Hair follicle dermal papilla cell (primary cell): ENCODE data around the gene KCNQ4. TPM values are rescaled to one million over a fixed set of nuclear protein-coding genes. Genes with fewer than 3 reads are reported as not detected.

ENCODE experiments used
- small RNA-seq: library from RNA; depleted of rRNA; stranded (forward); fragments of <200 nt; gene quantifications from one replicate; pipeline ENCODE3, GENCODE V24; 2012
- total RNA-seq: library from RNA; depleted of rRNA; stranded (reverse); fragments of >200 nt; gene quantifications from 2 replicates; pipeline ENCODE4 v1.2.3, GENCODE V29; 2012

KCNQ4 gene
- total RNA-seq, result 0.12 and 0.16 TPM in 2 replicates

GRCh38 chr1:40783001-40783905, at the start of gene KCNQ4:
Gene KCNQ4, plus strand, starts transcription at chr1:40783787. Its CDS starts 307 bp downstream, at chr1:40784094.

GRCh38 chr1:40862008-40862863, 78.6 kb downstream of the KCNQ4 start, which contains the start of gene CITED4:
Gene CITED4, minus strand, starts transcription at chr1:40862363. Its CDS starts 236 bp downstream, at chr1:40862127.

Small RNA genes within 50 kb of the gene (small RNA-seq; reads per million reads assigned to genes)
- 6.7 reads per million, percentile 84 among the genes with 10 or more reads in this experiment for gene MIR30C1
- gene MIR30E, result 2,131 reads per million, percentile 100 among the genes with 10 or more reads in this experiment
- 0.33 reads per million for gene RN7SL326P

Other genes starting within 250 kb of the KCNQ4 start
- gene RIMS3, start 118.1 kb upstream of the KCNQ4 start, total RNA-seq, result 0.36 and 0.81 TPM in 2 replicates
- gene NFYC, start 92.1 kb upstream of the KCNQ4 start, total RNA-seq, result 25.1 and 29.2 TPM in 2 replicates
- gene CITED4, start 78.6 kb downstream of the KCNQ4 start, total RNA-seq, result 1.7 and 2.1 TPM in 2 replicates
- gene CTPS1, start 195.9 kb downstream of the KCNQ4 start, total RNA-seq, result 15.8 and 18.2 TPM in 2 replicates
- gene SLFNL1, start 237.9 kb downstream of the KCNQ4 start, total RNA-seq, result 0.65 and 1.2 TPM in 2 replicates